Left cardiac atrium (tissue), 4 donors: ENCODE data around the gene MTUS2. TPM values are rescaled to one million over a fixed set of nuclear protein-coding genes. Genes with fewer than 3 reads are reported as not detected.

ENCODE experiments used
- ATAC-seq, 2 donors: fragments of 200-7000 bp; cut with Tn5 transposase; one replicate each; pipeline ENCODE4 v1.9.1; 2020; ENCODE audit warnings: mild to moderate bottlenecking in 2 of 2, moderate library complexity in 2 of 2
- DNase-seq: peaks from one replicate; pipeline ENCODE4 v3.0.0-alpha.2; 2020
- intact Hi-C, 2 donors: fragments of 100-400 bp; cut with DNase I; formaldehyde crosslinking; loops; one replicate each; pipeline versions ENCODE4 v1.14.1 to v1.15.1; 2022 to 2023
- total RNA-seq, 2 donors: library from RNA; stranded (reverse); fragmentation: NEBNext Ultra II Directional; extraction: Animal tissue kit (Norgen Biotek cat#: 25700); gene quantifications; one replicate each; pipeline ENCODE4 v1.2.1, GENCODE V29; 2021
- donor health status: DM: no; HTN: yes; CAD: no.
- donor health status: DM: no; HTN: yes; CAD: no; lungs with severe emphysema.
- donor health status: DM: yes; HTN: yes; CAD: no.
- donor health status: Dilated cardiomyopathy.

The MTUS2 gene
- total RNA-seq, 2 donors from 2014 or later: 22.8 to 52.4 TPM

- intact Hi-C loops: no loop called here
Observed at GRCh38 chr13:29005035-29005762, 185.1 kb downstream of the MTUS2 start.

GRCh38 chr13:29005763-29006120 is 185.6 kb downstream of the MTUS2 start:
- ATAC-seq (no peak), DNase-seq (no peak)
- intact Hi-C loops: no loop called here

More at GRCh38 chr13:29005035-29005762, 185.1 kb downstream of the MTUS2 start:
- ATAC-seq (no peak), DNase-seq (no peak)

- ATAC-seq (peak in 1 of 2 donors; percentile 62), DNase-seq (no peak)
- intact Hi-C loops: no loop called here
Observed at GRCh38 chr13:29006359-29006850, 186.3 kb downstream of the MTUS2 start.

- DNase-seq (no peak), ATAC-seq (no peak)
- intact Hi-C loops: no loop called here
Observed at GRCh38 chr13:29008296-29008695, 188.2 kb downstream of the MTUS2 start.

GRCh38 chr13:29020314-29020713 is 200.2 kb downstream of the MTUS2 start:
- DNase-seq: no peak
- no peak for ATAC-seq
- intact Hi-C loops: no loop called here

GRCh38 chr13:29021311-29021710 is 201.2 kb downstream of the MTUS2 start:
- DNase-seq (no peak), ATAC-seq (no peak)
- intact Hi-C loops: no loop called here

GRCh38 chr13:29021717-29022116 is 201.6 kb downstream of the MTUS2 start:
- no peak for DNase-seq
- intact Hi-C loops: no loop called here
- ATAC-seq: no peak

- no peak for DNase-seq
- no peak for ATAC-seq
- intact Hi-C loops: no loop called here
Observed at GRCh38 chr13:29022410-29022809, 202.3 kb downstream of the MTUS2 start.

- intact Hi-C loops: no loop called here
- ATAC-seq: no peak
Observed at GRCh38 chr13:29022968-29023367, 202.8 kb downstream of the MTUS2 start.

GRCh38 chr13:29024783-29025182 is 204.6 kb downstream of the MTUS2 start:
- DNase-seq (no peak), ATAC-seq (no peak)
- intact Hi-C loops: no loop called here

More at GRCh38 chr13:29022968-29023367, 202.8 kb downstream of the MTUS2 start:
- DNase-seq: no peak

- DNase-seq (no peak), ATAC-seq (no peak)
- intact Hi-C loops: no loop called here
Observed at GRCh38 chr13:29028868-29029267, 208.7 kb downstream of the MTUS2 start.

- no peak for DNase-seq
- intact Hi-C loops: no loop called here
Observed at GRCh38 chr13:29038700-29039099, 218.6 kb downstream of the MTUS2 start.

GRCh38 chr13:29039212-29039611 is 219.1 kb downstream of the MTUS2 start:
- intact Hi-C loops: no loop called here
- DNase-seq (no peak), ATAC-seq (peak in 1 of 2 donors; percentile 15)

More at GRCh38 chr13:29038700-29039099, 218.6 kb downstream of the MTUS2 start:
- no peak for ATAC-seq

- intact Hi-C loops: no loop called here
- ATAC-seq (no peak), DNase-seq (no peak)
Observed at GRCh38 chr13:29046588-29046987, 226.4 kb downstream of the MTUS2 start.

GRCh38 chr13:29049524-29049923 is 229.4 kb downstream of the MTUS2 start:
- ATAC-seq: no peak
- no peak for DNase-seq
- intact Hi-C loops: no loop called here

- DNase-seq (no peak), ATAC-seq (no peak)
- intact Hi-C loops: no loop called here
Observed at GRCh38 chr13:29050719-29051118, 230.6 kb downstream of the MTUS2 start.

- intact Hi-C loops: no loop called here
- no peak for ATAC-seq
- DNase-seq: no peak
Observed at GRCh38 chr13:29059800-29060199, 239.7 kb downstream of the MTUS2 start.

- intact Hi-C loops: no loop called here
- DNase-seq (no peak), ATAC-seq (no peak)
Observed at GRCh38 chr13:29065142-29065541, 245.0 kb downstream of the MTUS2 start.

- intact Hi-C loops: no loop called here
- ATAC-seq (no peak), DNase-seq (no peak)
Observed at GRCh38 chr13:29067306-29067945, 247.3 kb downstream of the MTUS2 start.

GRCh38 chr13:29073755-29074154 is 253.6 kb downstream of the MTUS2 start:
- no peak for DNase-seq
- intact Hi-C loops: no loop called here

More at GRCh38 chr13:29073755-29074154, 253.6 kb downstream of the MTUS2 start:
- no peak for ATAC-seq
